Measurements from ENCODE around the gene PCNX2. TPM values are rescaled to one million over a fixed set of nuclear protein-coding genes. Genes with fewer than 3 reads are reported as not detected.

Gene PCNX2
- total RNA-seq, 1 donor from 2014 or later = 18.4 TPM

DNA sequence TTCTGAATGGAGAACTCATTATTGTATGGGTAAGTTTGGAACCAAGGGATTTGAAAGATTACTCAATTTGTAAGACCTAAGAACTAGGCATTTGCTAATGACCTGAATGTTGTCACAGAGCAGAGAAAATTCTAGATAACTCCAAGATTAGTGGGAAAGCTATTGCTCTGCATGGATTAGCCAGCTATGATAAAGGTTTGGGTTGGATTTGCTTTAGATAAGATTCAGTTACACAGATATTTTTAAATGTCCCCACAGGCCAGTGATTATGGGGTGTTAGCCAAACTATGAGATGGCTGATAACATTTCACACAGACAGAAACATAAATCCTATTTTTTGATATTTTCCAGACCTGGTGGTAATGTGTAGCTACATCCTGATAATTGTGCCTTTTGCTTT lies 256.9 kb downstream of the PCNX2 start:
- Mint-ChIP-seq H3K9me3 (peaks cover 4% of the 10 kb centered on the region), H3K4me3 (no peak overlapping the region), H3K27ac (no peak overlapping the region), H3K36me3 (no peaks in the 10 kb centered on the region), H3K27me3 (no peaks in the 10 kb centered on the region), H3K4me1 (ENCODE audit: unreplicated experiment) (peaks cover 3% of the 10 kb centered on the region)
- TF ChIP-seq CTCF (conservative IDR thresholded peaks at IDR 0.05) = no peak
- DNase-seq (ENCODE audit: extremely low spot score, unreplicated experiment) = no peak

GRCh38 chr1:233037843-233038242 lies 257.7 kb downstream of the PCNX2 start:
- H3K9me3 Mint-ChIP-seq = peaks cover 4% of the 10 kb centered on the region
- no peak for TF ChIP-seq CTCF (conservative IDR thresholded peaks at IDR 0.05)

GRCh38 chr1:233034836-233035235 lies 260.7 kb downstream of the PCNX2 start:
- H3K9me3 Mint-ChIP-seq = no peaks in the 10 kb centered on the region
- H3K4me1 Mint-ChIP-seq (ENCODE audit: unreplicated experiment) = peaks cover 3% of the 10 kb centered on the region
- H3K27me3 Mint-ChIP-seq = no peaks in the 10 kb centered on the region
- DNase-seq (ENCODE audit: extremely low spot score, unreplicated experiment) = no peak
- H3K36me3 Mint-ChIP-seq = no peaks in the 10 kb centered on the region
- H3K4me3 Mint-ChIP-seq = no peak overlapping the region
- no peak overlapping the region for H3K27ac Mint-ChIP-seq
- no peak for TF ChIP-seq CTCF (conservative IDR thresholded peaks at IDR 0.05)

More at GRCh38 chr1:233037843-233038242, 257.7 kb downstream of the PCNX2 start:
- Mint-ChIP-seq H3K27ac (no peak overlapping the region), H3K4me3 (no peak overlapping the region), H3K36me3 (no peaks in the 10 kb centered on the region), H3K4me1 (ENCODE audit: unreplicated experiment) (peaks cover 3% of the 10 kb centered on the region), H3K27me3 (no peaks in the 10 kb centered on the region)
- DNase-seq (ENCODE audit: extremely low spot score, unreplicated experiment) = no peak

DNA sequence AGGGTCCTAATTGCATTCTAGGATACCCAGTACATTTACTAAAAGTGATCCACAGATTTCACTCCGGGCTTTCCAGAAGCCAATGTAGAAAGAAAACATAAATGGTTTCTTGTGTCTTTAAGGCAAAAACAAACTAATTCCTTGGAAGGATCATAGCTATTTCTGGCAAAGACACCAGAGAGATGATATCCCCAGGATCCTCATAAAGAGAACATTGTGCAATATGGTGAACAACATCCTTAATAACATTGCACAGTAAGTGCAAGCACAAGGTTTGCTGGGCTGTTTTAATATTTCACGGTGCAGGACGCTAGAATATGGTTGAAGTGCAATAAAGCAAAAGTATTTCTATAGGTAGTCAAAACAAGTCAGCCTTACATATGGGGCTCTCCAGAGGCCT lies 262.2 kb downstream of the PCNX2 start:
- no peak overlapping the region for H3K4me3 Mint-ChIP-seq
- no peak for TF ChIP-seq CTCF (conservative IDR thresholded peaks at IDR 0.05)
- DNase-seq (ENCODE audit: extremely low spot score, unreplicated experiment) = no peak
- no peaks in the 10 kb centered on the region for H3K36me3 Mint-ChIP-seq
- H3K27ac Mint-ChIP-seq = no peak overlapping the region
- H3K9me3 Mint-ChIP-seq = no peaks in the 10 kb centered on the region
- peaks cover 3% of the 10 kb centered on the region for H3K4me1 Mint-ChIP-seq (ENCODE audit: unreplicated experiment)
- H3K27me3 Mint-ChIP-seq = no peaks in the 10 kb centered on the region

GRCh38 chr1:233032916-233033315 lies 262.6 kb downstream of the PCNX2 start:
- Mint-ChIP-seq H3K27me3 (no peaks in the 10 kb centered on the region), H3K9me3 (no peaks in the 10 kb centered on the region), H3K36me3 (no peaks in the 10 kb centered on the region), H3K4me1 (ENCODE audit: unreplicated experiment) (peaks cover 3% of the 10 kb centered on the region), H3K4me3 (no peak overlapping the region), H3K27ac (no peak overlapping the region)
- DNase-seq (ENCODE audit: extremely low spot score, unreplicated experiment) = no peak
- TF ChIP-seq CTCF (conservative IDR thresholded peaks at IDR 0.05) = no peak

DNA sequence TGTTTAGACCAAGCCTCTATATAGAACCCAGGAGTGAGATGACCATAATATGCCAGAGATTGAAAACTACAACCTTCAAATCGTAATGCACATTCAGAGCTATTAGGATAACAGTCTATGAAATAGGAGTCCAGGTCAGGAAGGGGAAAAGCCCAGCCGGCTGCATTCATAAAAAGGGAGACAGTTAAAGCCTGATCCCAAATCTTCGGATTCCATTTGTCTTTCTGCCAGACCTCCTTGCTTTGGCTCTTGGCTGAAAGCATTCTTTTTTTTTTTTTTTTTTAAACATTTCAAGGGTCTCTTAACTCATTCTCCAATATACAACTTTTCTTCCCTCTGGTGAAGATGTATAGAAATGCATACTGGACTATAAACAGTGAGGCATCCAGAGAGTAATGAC lies 264.0 kb downstream of the PCNX2 start:
- DNase-seq (ENCODE audit: extremely low spot score, unreplicated experiment) = no peak
- no peak overlapping the region for H3K27ac Mint-ChIP-seq
- H3K4me1 Mint-ChIP-seq (ENCODE audit: unreplicated experiment) = peaks cover 3% of the 10 kb centered on the region
- H3K36me3 Mint-ChIP-seq = no peaks in the 10 kb centered on the region
- no peak overlapping the region for H3K4me3 Mint-ChIP-seq
- no peaks in the 10 kb centered on the region for H3K9me3 Mint-ChIP-seq
- no peak for TF ChIP-seq CTCF (conservative IDR thresholded peaks at IDR 0.05)
- no peaks in the 10 kb centered on the region for H3K27me3 Mint-ChIP-seq

Measured in type B pancreatic cell (in vitro differentiated cells).